ENCODE measurements around the gene VLDLR.

The VLDLR gene

GRCh38 chr9:2621722-2622460 is at the start of gene VLDLR:
Gene VLDLR (plus strand): TSS chr9:2621787. CDS start chr9:2622190, 403 bp downstream.
- peak; percentile 65 for DNase-seq

- no peak for DNase-seq
Observed at GRCh38 chr9:2574203-2574602, 47.4 kb upstream of the VLDLR start.

GRCh38 chr9:2576631-2577030 is 45.0 kb upstream of the VLDLR start:
- peak; percentile 64 for DNase-seq

- no peak for DNase-seq
Observed at GRCh38 chr9:2583308-2584013, 38.1 kb upstream of the VLDLR start.

- DNase-seq, result no peak
Observed at GRCh38 chr9:2591967-2592366, 29.6 kb upstream of the VLDLR start.

- DNase-seq, result no peak
Observed at GRCh38 chr9:2593744-2594143, 27.8 kb upstream of the VLDLR start.

GRCh38 chr9:2595973-2596372 is 25.6 kb upstream of the VLDLR start:
- peak; percentile 40 for DNase-seq

GRCh38 chr9:2597483-2597882 is 24.1 kb upstream of the VLDLR start:
- no peak for DNase-seq

- DNase-seq, result no peak
Observed at GRCh38 chr9:2599896-2600295, 21.7 kb upstream of the VLDLR start.

- no peak for DNase-seq
Observed at GRCh38 chr9:2600307-2600706, 21.3 kb upstream of the VLDLR start.

- no peak for DNase-seq
Observed at GRCh38 chr9:2601785-2602378, 19.7 kb upstream of the VLDLR start.

GRCh38 chr9:2602704-2603116 is 18.9 kb upstream of the VLDLR start:
- peak; percentile 26 for DNase-seq

GRCh38 chr9:2603621-2604020 is 18.0 kb upstream of the VLDLR start:
- no peak for DNase-seq

GRCh38 chr9:2605246-2605645 is 16.3 kb upstream of the VLDLR start:
- no peak for DNase-seq

- DNase-seq, result no peak
Observed at GRCh38 chr9:2608276-2608675, 13.3 kb upstream of the VLDLR start.

GRCh38 chr9:2610985-2611384 is 10.6 kb upstream of the VLDLR start:
- DNase-seq, result no peak

GRCh38 chr9:2611961-2612360 is 9.6 kb upstream of the VLDLR start:
- DNase-seq, result no peak

- DNase-seq, result peak; percentile 86
Observed at GRCh38 chr9:2613730-2614271, 7.8 kb upstream of the VLDLR start.

GRCh38 chr9:2615497-2615896 is 6.1 kb upstream of the VLDLR start:
- no peak for DNase-seq

- DNase-seq, result no peak
Observed at GRCh38 chr9:2616692-2617377, 4.8 kb upstream of the VLDLR start.

GRCh38 chr9:2618289-2618688 is 3.3 kb upstream of the VLDLR start:
- no peak for DNase-seq

GRCh38 chr9:2620919-2621721 is 467 bp upstream of the VLDLR start:
- peak; percentile 85 for DNase-seq
